Esophagus squamous epithelium (tissue), 4 donors: ENCODE results near the gene AIFM3.

ENCODE experiments used
- CTCF ChIP-seq, 6 experiments: fragments of 450-650 bp in 4 of 6; fragments of 200-600 bp in 2 of 6; sonication (generic) in 2 of 6; IDR thresholded peaks; one replicate each; pipeline ENCODE4 v1.5.1; 2016 to 2019; ENCODE audit warnings: antibody characterized with exemption in 6 of 6, mild to moderate bottlenecking in 4 of 6, moderate library complexity in 4 of 6
- POLR2A ChIP-seq, 4 donors: fragments of 450-650 bp; IDR thresholded peaks; one replicate each; pipeline ENCODE4 v1.6.1; 2017; ENCODE audit warnings: antibody characterized with exemption in 4 of 4, mild to moderate bottlenecking in 4 of 4, moderate library complexity in 3 of 4

GRCh38 chr22:20940904-20941385 is 26.1 kb upstream of the AIFM3 start:
- TF ChIP-seq CTCF (IDR thresholded peaks at IDR 0.05), result no peak
- no peak for TF ChIP-seq POLR2A (IDR thresholded peaks at IDR 0.05)
